GM21576 (cell line): ENCODE data around the gene KCNA5.

Experiments
- ATAC-seq: cut with Tn5 transposase; IDR thresholded peaks from one replicate; pipeline ENCODE4 v1.9.1; 2021; ENCODE audit warnings: mild to moderate bottlenecking, moderate library complexity; ENCODE audit not compliant: unreplicated experiment

Gene KCNA5

DNA sequence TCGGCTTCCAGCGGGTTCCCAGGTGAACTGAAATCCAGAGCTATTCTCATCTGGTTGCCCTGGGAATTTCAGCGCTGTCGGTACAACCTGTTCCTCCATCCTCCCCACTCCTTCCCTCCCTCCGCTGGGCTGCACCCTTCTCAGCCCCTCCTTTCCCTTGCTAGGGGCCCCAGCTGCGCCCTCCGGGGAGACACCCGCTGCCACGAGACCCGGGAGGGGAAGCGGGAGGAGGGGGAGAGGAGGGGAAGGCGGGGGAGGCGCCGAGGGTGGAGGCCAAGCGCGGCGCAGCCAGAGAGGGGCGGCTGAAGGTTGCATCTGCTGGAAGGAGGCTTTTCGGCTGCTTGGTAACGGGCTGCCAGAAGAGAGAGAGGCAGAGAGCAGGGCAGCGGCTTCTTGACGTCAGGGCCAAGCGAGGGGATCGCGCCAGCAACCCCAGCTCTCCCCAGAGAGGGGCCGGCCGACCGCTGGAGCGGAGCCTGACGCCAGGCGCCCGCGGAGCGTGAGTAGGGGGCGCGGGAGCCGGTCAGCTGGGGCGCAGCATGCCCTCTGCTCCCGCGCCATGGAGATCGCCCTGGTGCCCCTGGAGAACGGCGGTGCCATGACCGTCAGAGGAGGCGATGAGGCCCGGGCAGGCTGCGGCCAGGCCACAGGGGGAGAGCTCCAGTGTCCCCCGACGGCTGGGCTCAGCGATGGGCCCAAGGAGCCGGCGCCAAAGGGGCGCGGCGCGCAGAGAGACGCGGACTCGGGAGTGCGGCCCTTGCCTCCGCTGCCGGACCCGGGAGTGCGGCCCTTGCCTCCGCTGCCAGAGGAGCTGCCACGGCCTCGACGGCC is at the start of gene KCNA5:
TSS of gene KCNA5 (plus strand) at position 291 of the 831 bp plus-strand sequence. CDS start at position 560, 269 bp downstream.
- ATAC-seq, result no peak

DNA sequence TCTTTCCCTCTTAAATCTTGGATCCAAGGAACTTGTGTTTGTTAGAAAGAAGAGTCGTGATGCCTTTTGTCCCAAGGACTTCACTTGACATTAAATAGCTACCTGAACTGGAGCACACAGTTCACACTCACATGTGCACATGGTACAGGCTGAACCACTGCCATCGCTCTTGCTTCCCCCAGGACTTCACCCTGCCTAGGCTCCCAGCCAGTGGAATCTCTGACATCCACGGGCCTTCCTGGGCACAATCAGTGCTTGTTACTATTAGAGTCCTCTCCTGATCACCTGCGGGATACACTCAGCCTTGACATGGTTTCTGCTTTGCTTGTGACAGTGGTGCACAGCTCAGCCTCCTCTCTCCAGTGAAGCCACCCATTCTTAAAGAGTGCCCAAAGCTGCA is 49.1 kb upstream of the KCNA5 start:
- no peak for ATAC-seq

DNA sequence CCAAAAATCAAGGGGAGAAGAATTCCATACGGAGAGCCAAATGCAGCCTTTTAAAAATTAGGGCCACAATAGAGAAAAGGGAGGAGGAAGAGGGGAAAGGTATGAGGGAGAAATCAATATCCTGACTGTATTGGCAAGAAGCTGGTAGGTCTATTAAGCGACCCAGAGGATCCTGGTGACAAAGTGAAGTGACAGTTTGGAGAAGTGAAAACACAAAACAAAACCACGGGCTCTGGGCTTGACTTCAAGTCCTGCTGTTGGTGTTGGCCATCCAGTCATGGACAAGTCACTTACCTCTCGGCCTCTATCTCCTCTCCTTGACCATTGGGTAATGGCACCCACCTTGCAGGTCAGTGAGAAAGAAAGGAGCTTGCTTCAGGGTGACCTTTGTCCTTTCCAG is 47.0 kb upstream of the KCNA5 start:
- no peak for ATAC-seq

DNA sequence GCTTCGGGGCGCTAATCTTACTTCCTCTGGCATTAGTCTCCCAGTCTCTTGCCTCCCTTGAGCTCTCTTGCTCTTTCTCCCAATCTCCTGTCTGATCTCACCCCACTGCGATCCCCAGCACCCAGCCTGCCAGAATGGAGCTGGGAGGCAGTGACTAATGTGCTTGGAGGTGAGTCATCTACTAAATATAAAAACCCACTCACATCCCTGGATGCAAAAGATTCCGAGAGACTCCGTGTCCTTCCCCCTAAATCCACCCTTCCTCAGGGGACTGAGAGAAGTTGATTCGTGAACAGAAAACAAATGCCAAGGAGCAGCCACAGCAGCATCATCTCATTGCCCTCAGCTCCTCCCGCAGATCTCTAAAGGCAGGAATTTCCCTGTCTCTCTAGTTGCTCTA is 45.7 kb upstream of the KCNA5 start:
- no peak for ATAC-seq

DNA sequence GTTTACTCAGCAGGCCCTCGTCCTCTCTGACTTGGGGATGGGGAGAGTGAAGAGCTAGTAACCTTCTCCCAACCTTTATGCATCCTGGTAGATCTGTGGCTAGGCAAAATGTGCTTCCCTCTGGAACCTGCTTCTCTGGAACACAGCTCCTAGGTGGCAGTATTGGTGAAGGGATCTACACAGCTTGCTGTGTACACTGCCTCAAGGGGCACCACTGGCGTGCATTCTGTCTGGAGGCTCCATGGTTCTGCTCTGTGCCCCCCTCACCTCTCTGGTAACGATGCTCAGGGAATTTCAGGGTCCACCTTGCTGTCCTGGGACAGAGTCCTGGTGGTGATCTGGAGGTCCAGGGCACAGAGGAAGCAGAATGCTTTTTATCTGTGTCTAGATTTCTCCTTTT is 43.5 kb upstream of the KCNA5 start:
- ATAC-seq, result no peak

DNA sequence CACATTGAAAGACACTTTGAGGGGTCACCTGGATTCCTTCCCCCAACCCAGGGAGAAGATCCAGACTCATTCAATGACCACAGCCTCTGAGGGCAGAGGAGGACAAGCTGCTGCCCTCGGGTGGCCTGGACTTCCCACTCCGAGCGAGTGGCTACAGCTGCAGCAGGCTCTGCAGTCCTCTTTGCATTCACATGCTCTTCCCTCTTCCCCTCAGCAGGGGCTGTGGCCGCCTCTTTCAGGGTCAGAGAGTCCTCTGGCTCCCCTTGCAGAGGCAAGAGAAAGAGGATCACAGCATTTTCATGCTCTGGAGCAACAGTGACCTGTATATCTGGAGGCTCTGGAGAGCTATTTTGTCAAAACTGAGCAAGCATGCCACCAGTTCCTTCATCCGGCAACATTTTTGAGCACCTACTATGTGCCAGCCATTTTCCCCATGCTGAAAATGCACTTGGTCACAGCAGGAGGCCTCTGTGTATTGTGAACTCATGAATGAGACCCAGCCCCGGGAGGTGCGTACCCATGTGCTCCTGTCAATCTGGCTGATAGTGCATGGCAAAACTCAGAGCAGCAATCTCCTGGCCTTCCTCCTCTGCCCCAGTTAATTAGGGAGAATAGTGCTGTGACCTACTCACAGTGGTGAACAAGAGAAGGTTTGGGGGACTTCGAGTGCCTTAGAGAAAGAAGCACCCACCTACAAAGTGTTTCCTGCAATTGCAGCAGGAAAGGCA is 42.9 kb upstream of the KCNA5 start:
- no peak for ATAC-seq

DNA sequence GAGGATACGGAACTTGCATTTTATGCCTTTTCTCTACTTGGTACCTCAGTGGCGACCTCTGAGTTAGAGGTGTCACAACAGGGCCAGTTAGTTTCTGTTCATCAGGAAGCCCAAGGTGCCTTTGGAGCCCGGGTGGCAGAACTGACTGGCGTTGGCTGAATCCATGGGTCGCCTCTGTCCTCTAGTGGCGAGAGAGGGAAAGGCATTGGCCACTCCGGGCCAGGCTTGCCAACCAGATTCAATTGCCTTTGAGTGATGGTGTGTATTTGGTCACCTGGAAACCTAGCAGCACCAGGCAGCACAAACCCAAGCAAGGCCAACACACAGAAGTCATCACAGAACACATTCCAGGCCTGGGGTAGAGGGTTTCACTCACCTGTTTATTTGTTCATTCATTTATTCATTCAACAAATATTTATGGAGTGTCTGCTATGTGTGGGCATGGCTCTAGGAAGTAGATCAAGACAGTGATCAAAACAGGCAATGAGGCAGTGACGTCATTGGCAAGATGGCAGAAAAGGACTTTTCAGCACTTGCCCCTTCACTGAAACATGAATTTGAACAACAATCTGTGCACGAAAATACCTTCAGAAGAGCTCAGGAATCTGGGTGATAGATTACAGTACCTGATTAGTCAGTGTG is 40.5 kb upstream of the KCNA5 start:
- ATAC-seq, result no peak

DNA sequence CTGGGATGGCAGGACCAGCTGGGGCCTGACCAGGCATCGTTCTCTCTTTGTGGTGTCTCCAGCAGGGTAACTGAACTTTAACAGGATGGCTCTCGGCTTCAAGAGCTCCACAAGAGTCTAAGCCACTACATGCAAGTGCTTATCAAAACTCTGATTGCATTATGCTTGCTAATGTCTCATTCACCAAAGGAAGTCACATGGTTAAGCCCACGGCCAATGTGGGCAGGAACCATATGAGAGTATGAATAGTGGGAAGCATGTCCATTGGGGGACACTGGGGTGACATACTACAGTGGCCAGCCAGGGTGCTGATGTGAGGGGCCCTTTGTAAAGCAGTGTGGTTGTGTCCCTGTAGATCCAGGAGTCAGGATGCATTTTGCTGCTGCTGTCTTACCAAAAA is 35.0 kb upstream of the KCNA5 start:
- ATAC-seq, result no peak

DNA sequence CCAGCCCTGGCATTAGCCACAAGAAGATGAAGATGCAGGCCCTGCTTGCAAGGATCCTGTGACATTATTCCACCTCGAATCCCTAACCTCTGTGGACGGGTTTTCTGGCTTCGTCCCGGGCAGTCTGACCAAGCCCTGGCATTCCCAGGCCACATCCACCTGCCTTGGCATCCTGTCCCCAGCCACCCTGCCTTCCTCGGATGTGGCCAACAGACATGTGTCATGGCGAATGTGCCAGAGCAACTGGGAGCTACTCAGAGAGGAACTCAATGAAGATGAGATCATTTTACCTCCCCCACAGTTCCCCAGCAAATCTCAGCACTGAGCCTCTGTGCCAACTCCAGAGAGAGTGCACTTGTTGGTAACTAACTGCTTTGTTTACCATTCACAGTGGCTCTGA is 33.5 kb upstream of the KCNA5 start:
- ATAC-seq, result no peak

DNA sequence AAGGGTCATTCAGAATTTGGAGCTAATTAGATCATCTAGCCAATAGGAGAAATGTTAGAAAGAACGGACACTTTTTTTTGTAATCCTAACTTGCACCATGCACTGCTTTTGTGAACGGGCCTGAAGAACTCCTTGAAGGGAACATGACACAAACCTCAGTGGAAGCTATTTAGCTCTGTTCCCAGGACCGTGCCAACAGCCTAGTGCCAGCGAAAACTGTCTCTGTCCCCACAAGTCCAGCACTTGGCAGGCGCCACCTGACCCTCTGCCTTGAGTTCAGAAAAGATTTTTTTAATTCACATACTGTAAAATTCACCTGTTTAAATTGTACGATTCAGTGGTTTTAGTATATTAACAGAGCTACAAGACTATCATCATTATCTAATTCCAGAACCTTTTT is 31.3 kb upstream of the KCNA5 start:
- ATAC-seq, result no peak

DNA sequence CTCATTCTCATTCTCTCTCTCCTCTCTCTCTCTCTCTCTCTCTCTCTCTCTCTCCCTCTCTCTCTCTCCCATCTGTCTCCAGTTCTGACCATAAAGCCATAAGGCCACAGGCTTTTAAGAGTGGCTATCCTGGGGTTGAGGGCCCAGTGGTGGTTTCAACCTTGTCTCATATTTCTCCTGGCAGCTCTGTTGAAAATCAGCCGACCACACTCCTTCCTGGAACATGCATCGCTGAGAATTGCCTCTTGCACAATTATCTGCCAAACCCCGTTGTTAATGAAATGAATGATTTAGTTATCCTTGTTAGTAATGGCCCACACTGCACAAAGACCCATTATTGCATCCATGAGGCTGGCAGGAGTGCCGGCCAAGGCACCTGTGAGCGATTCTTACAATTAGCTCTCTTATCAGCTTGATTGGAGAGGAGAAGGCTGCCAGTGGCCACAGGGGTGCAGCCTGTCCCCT is 30.4 kb upstream of the KCNA5 start:
- no peak for ATAC-seq

DNA sequence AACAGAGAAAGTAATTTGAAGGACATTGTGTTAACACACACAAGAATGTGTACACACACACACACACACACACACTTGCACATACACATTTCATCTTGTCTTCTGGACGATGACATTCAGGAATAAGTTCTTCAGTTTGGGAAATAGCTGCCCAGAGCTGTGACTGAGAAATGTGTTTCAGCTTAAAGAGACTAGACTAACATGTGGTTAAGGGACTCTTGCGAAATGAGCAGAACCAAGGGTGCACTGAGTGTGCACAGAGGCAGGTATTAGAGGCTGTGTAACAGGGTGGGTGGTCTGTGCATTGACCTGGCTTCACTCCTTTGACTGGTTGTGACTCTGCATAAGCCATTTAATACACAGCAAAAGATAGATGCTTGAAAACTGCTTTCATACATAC is 29.4 kb upstream of the KCNA5 start:
- ATAC-seq, result no peak

DNA sequence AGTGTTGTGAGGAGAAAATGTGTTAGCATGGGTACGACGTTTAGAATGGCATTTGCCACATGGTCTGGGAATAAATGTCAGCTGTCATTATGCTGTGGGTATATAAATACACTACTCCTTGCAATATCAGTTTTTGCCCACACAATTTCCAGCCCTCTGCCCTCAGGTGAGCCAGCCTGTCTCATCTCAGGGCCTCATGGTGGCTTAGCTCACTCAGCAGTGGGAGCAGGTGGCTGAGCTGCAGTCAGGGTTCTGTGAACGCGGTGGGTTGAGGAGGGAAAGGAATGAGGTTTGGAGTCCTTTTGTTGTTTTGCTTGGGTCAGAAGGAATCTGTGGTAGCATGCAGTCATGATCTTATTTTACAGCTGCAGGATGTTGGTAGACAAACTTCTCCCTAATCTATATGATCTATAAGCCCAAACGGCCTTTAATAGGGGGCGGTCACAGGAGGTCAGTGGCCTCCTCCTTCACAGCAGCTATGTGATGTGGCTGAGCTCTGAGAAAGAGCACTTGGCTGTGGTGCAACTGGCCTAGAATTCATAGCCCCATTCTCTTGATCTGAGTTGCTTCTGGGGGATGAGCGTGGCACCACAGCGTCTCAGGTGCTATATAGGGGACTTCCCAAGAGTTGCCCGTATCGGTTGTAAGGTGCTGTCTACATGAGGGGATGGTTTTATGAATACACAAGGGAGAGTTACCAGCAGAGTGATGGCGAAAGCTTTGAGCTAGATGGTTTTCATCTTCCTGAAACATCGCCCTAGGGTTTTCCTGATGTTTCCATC is 27.8 kb upstream of the KCNA5 start:
- no peak for ATAC-seq

DNA sequence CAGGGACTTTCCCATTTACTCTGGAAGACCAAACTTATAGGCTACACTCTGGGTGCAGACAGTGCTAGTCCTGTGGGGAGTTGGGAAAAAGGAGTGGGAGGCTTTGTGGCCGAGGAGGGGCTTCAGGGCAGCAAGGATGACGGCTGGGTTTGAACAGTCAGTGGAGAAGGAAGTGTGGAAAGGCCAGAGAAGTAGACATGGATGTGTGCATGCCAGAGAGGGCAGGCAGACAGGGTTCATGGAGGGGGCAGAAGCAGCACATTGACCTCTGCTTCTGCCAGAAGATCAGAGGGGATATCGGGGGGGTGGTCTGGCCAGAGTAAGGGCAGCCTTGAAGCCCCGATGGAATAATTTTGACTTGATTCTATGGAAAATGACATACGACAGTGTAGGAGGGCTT is 27.2 kb upstream of the KCNA5 start:
- no peak for ATAC-seq

DNA sequence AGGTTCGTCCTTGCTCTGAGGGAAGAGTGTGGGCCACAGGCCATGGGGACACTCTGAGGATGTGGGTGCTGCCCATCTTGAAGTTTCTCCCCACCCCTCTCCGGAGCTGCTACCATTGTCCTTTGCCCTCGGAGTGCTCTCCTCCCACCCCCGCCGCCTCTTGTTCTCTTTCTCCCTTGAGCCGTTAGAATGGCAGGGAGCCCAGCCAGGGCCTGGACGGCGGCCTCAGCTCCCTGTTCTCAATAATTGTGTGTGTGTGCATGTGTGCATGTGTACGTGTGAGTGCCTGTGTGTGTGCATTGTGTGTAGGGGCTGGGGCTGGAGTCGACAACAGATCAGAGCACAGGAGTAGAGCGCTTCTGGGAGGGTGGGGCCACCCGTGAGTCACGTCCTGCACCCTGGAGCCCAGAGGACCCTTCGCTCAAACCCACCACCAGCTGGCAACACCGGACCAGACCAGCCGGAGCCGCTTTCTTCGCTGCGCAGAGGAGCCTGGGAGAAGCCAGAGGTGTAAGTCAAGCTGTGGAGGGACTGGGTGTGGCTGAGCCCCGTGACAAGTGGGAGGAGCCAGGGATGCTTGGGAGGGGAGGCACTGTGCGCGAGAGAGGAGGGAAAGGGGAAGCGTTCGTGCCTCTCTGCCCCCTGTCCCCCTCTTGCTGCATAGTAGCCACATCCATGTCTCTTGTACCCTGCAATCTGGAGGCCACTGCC is 25.9 kb upstream of the KCNA5 start:
- ATAC-seq, result no peak

DNA sequence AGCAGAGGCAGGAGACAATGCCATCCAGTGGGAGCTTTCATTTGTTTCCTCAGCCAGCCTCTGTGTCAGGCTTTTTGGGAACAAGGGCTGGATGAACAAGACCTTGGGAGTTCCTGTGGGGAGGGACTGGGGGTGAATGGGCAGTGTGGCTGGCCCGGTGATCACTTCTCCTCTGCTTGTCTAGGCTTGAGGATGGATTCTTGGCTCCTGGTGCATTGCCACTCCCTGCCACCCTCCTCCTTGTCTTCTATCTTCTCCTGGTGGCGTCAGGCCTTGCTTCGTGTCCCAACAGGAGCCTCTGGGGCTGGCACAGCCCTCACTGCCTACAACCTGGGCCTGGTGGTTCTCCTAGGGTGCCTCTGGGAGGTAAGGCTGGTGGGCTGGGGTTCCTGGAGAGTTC is 25.0 kb upstream of the KCNA5 start:
- no peak for ATAC-seq

DNA sequence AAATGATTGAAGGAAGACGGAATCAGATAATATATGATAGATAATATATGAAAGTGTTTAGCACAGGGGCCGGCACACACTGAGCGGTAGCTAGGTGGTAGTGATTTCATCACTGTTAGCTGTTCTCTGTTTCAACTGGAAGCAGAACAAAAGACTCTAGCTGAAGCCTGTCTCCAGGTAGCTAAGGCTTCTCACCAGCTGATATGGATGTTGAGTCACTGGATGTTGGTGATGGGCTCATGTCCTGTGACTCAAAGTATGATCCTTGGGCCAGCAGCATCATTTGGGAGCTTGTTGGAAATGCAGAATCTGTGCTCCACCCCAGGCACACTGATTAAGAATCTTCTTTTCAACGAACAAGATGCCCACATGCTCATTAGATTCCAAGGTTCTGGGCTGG is 21.7 kb upstream of the KCNA5 start:
- no peak for ATAC-seq

DNA sequence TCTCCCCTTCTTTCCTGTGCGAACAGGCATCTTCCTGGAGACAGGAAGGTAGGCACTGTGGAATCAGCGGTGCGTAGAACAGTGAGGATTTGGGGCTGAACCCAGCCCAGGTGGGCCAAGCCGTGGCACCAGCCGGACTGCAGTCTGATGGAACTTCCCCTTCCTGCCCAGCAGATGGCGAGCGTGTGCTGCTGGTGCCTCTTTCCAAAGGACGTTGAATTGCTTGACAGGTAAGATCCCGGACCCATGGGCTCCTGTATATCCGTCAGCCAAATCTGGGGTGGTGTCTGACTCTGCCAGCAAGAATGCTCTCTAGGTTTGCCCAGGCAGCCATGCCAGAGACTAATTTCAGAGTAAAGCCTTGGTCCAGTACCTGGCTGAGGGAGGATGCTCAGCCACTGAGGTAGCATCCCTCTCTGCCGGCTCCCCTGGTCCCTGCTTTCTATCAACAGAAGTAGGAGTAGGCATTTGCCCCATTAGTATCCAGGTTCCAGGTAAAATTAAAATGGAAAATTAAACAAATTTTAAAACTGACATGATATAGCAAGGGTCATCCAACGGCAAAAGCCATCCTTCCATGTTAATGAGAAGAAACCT is 21.1 kb upstream of the KCNA5 start:
- ATAC-seq, result no peak

DNA sequence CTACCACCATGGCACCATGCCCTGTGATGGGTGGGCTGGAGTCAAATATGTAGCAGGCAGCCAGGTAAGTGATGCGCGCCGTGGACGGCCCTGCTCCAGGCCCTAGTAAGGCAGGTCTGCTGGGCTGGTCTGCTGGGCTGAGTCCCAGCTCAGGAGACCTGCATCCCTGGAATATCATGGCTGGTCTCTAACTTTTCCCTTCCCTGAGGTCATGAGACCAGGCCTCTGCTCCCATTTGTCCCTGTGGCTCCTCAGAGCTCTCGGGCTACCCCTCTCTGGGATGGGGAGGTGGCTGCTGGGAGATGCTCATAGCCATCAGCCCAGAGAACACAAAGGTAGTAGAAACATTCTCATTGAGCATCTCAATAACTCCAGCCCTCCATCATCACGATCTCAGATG is 19.8 kb upstream of the KCNA5 start:
- ATAC-seq, result no peak

DNA sequence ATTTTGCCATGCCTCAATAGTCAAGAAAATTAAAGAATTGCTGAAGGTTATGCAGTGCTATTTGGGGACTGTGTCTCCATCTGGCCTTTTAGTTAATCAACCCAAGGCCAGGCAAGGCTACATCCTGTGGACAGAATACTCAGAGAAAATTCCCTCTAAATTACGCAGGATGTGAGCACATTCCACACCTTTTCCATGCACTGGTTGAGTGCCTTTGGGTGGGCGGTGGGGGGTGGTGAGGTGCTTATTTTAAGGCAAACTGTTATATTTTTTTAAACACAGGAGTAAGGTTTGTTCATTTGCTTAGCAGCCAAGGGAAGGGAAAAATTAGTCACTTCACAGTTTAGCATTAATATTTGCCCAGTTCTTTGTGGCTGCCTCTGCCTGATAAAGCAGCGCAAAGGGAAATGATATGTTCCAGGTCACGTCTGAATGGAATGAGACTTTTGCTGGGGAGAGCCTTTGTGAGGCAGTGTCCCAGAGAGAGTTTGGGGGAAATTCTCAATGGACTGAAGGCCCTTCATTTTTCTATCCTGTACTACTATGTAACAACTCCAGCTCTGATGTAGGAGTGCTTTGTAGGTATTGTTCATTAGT is 17.2 kb upstream of the KCNA5 start:
- ATAC-seq, result no peak
